Ureter (tissue), 1 donor: Measurements from ENCODE around the gene THRB. TPM values are rescaled to one million over a fixed set of nuclear protein-coding genes. Genes with fewer than 3 reads are reported as not detected.

Source experiments
- DNase-seq: peaks from one replicate; pipeline ENCODE4 v3.0.0-alpha.2; 2020; ENCODE audit warnings: low spot score
- total RNA-seq: library from RNA; stranded (reverse); gene quantifications from one replicate; pipeline ENCODE4 v1.2.4, GENCODE V29; 2023
- donor health status: DM: yes; HTN: yes; CAD: no.

Gene THRB
- total RNA-seq, 1 donor from 2014 or later: 36.8 TPM

DNA sequence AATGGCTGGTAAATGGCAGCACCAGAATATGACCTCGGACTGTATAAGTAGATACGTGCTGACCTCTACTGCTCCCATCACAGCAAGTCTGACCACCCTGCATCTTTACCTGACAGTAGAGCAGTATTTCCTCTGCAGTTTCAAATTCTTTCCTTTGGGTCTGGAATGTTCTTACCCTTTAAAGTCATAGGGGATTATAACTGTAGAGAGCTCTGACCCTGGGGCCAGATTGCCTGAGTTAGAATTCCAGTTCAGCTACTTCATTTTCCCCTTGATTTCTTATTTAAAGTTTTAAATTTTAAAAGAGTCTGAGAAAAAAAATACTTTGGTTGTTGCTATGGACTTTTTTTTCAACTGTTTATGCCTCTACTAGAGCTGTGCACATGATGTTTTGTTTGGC, 311.9 kb downstream of the THRB start:
- no peak for DNase-seq

DNA sequence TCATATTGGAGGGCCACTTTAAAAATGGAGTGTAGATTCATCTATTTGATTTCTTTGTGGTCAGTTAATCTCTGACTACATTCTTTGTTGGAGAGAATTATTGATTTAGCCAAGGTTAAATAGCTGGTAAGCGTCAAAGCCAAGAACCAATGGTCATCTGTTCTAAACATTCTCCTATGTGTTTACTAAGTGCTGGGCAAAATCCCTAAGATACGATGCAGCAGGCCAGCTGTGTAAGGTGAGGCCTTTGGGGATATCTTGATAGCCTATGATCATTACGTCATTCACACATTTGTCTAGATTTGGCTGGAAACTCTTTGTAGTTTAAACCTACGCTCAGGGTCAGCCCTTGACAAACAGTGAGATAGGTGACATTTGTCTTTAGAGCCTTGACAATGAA, 313.4 kb downstream of the THRB start:
- no peak for DNase-seq

DNA sequence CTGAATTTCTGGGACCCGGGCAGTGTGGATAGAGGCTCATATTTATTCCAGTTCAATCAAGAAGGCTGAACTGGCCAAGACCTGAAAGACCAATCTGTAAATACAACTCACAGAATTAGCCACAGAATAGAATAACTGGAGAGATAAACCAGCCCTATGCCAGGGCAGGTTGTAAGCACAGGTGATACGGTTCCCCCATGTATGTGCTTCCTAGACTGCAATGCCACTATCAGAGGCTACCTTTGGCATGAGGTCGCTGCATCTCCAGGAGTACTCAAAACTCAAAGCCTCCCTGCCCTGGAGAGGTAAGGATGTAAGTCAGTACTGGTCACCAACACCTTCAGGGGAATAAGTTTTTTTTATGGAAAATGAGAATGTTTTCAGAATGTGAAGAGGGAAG, 314.0 kb downstream of the THRB start:
- DNase-seq: no peak

DNA sequence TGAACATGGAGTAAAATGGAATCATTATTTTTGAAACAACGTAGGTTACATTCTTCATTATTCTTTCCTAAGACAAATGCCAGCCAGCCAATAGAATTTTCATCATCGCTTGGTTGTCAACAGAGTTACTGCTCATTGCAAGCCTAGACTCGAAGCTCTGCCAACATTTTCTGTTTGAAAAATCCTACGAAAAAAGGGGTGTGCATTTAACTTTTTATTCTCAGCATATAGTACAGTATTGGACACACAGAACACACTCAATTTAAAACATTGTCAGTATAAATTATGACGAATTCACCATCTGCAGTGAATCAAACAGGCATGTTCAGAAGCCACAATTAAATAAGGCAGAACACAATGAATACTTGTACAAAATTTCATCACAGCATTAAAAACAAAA, 317.4 kb downstream of the THRB start:
- no peak for DNase-seq

DNA sequence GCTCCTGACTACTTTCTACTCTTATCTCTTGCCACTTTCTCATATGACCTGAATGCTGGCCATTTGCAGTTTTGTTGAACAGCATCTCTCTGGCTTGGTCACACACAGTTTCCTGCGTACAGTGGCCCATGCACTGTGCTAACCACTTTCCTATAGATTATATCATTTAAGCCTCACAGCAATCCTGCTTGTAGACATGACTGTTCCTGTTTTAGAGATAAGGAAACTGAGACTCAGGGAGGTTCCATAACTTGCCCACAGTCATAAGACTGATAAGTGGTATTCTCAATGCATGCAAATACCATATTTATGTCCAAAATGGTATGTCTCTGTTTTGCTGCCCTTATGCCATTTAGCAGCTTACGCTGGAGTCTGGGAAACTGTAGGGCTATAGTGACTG, 320.0 kb downstream of the THRB start:
- DNase-seq: no peak

GRCh38 chr3:24168977-24169376, 325.7 kb downstream of the THRB start:
- DNase-seq: no peak

DNA sequence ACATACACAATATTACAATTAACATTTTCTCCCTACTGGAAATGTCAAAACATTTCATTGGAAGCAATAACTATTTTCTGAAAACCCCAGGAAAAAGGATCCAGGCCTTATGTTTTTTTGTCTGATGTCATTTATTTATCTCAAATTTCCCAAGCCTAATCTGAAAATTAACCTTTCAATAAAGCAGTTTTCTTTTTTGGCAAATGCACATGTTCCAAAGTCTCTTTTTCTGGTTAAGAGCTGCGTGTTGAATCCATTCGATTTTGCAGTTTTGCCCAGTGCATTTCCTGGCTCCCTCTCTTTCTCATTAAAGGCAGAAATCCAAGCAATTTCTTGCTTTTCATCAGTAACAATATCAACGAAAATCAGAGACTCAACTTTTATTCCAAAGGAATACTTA, 327.2 kb downstream of the THRB start:
- DNase-seq: no peak

DNA sequence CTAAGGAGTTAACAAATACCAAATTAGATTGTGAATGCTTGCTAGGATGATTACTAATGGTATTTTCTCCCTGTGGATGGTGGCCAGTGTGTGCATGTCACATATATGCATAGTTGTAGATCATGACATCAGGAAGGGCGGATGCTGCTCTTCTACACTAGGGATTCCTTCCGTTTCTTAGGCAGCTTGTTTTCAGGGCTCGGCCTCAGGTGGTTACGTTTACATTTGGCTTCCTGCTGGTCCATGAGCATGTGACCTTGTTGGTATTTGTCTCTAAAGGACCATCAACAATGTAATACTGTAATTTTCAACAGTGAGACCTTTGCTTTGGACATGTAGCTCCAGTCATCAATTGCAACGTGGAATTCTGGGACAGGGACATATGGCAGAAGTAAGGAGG, 328.1 kb downstream of the THRB start:
- DNase-seq: no peak

- DNase-seq: no peak
These were observed 329.1 kb downstream of the THRB start for GRCh38 chr3:24165603-24165982.

DNA sequence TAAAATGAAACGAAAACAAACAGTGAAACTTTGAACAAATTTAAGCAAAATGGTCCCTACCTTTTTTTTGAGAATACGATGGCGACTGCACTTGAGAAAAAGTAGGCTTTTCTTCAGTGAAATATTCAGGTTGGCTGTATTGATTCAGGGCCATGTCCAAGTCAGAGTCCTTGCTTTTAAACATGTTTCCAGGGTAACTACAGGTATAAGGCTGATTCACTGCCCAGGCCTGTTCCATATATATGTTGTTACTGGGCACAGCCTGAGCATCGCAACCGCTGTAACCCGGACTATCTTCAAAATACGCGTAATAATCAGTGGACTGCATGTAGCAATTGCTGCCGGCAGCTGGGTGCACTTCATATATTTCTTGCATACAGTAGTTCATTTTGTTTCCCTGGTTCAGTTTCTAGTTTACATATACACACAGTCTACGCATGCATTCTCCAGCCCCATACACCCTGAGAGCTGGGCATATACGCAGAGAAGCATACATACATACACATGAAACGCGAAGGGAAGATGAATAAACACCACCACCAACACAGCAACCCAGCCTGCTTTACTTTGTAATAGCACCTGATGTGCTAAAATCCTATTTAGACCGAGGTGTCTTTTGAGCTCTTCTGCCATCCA, 329.6 kb downstream of the THRB start:
- DNase-seq: no peak

- no peak for DNase-seq
These were observed 331.7 kb downstream of the THRB start for GRCh38 chr3:24162929-24163328.

- DNase-seq: no peak
These were observed 332.8 kb downstream of the THRB start for GRCh38 chr3:24161841-24162240.

DNA sequence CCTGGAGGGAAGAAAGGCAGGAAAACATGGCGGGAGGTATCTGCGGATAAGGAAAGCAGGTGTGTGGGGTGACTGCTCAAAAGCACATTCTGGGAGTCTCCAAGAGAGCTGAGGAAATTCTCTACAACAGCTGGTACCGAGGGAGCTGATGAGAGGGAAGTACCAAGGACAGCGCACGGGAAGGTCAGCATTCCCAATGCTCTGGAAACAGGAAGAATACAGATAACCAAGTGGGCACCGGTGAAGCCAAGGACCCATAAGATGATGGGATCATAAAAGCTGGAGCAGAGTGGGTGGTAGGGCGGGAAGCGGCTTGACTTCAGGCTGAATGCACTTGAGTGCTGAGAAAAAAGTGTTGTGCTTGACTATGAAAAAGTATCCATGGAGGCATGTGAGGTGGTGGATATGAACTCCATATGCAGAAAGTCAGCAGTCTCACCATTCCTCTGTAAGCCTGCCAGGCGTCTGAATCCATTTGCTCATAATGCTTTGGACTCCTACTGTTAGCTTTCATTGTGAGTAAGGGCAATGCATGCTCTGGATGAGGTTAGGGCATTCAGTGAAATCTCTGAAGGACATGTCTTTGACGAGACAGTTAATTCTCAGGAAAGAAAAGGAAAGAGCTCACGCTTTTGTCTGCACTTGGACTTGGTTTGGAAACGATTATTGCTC, 334.1 kb downstream of the THRB start:
- DNase-seq: no peak

GRCh38 chr3:24158761-24159454, 335.7 kb downstream of the THRB start:
- DNase-seq: no peak

GRCh38 chr3:24157106-24157505, 337.5 kb downstream of the THRB start:
- DNase-seq: no peak

- no peak for DNase-seq
These were observed 338.2 kb downstream of the THRB start for GRCh38 chr3:24156466-24156865.

DNA sequence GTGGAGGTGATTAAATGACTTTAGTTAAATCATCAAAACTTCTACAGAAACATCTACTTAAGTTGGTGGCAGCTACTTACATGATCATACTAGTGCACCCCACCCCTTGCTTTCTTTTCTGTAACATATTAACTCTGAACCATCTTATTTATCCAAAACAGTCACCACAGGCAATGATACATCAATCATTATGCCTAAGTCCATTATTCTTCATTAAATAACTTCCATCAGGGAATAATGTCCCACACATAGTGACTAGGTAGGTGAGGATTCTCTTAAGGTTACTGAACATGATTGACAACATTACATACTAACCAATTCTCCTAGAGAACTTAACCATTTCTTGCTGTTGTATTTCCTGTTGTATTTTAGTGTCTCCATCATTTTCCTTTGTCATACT, 339.4 kb downstream of the THRB start:
- no peak for DNase-seq

DNA sequence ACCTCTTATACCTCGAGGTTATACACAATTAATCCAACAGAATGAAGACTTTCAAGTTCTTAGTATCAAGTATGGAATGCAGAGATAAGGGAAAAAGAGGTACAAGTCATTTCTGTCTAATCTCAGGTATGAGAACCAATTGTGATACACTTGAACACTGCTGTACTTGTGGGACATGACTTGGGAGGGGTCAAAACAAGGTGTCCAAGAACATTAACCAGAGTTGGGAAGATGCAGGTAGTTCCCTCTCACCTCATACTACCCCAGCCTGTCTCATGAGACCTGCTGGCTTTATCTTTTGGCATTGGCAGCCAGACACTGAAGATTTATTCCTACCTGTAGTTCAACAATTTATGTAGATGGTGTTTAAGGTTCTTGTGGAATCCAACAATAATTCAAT, 339.9 kb downstream of the THRB start:
- no peak for DNase-seq

GRCh38 chr3:24154013-24154695, 340.5 kb downstream of the THRB start:
- DNase-seq: no peak

DNA sequence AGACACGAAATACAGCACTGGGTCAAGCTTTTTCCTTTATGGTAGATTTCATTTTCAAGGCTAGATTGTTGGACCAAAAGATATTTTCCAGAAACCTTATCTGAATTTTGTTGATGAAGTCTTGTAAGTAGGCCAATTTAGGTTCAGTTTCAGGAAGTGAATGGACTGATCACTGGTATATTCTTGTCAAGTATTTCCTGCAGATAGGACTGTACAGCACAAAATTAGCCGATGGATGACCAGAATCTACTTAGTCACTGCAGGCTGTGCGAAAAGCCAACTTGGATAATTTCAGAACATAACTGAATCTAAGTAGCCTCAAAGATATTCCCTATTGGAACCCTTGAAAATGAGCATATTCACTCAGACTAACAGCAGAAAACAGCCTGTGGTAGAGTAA, 343.1 kb downstream of the THRB start:
- DNase-seq: no peak

DNA sequence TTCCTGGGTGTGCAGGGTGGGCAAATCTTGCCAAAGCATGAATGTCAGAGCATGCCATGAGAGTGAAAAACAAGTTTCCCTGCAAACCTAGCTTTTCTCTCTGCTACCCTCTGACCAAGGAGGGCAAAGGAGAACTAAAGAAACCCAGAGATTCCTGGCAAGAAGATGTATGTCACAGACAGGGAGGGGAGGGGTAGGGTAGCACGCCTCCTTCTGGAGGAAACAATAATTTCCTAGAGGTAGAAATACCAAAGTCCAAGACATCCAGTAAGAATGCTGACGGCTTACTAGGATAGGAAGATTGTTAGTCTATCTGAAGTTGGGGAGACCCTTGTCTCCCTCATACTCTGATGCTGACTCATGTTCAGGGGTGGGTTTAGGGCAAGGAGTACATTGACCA, 345.6 kb downstream of the THRB start:
- DNase-seq: no peak

DNA sequence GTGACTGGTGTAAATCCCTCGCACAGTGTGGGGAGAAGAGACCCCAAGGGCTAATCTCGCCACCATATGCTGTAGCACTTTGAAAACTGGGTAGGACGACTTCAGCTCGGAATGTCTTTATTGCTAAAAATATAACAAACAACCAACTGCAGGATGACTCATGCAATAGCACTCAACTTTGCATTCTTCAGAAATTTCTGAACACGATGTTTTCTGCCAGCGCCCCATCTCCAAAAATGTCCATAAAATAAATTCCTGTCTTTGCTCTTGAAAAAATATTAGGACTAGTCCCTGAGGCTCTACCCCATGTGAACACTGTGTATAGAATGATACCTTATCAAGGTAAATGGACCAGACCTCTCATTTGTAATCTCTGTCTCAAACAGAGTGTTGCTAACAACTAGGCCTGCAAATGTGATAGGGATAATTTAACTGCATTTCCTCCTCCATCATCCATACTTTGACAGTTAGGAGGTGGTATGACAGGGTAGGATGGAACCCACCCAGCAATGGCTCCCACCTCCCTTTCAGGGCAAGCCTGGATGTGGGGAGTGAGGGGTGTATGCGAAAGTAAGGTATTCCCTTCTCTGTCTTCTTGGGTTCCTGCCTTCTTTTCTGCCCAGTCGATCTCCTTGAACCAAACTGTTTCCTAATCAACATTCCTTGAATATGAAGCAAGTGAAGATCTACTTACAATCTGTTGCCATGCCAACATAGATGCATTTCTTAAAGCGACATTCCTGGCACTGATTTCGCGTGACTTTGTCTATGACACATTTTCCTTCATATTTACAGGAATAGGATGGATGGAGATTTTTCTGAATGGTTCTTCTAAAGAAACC, 348.4 kb downstream of the THRB start:
- DNase-seq: no peak
